Fibroblast of pulmonary artery (primary cell): ENCODE measurements around the gene SMLR1.

Source experiments
- DNase-seq: peaks from one replicate; pipeline ENCODE4 v3.0.0-alpha.2; 2010; ENCODE audit warnings: low read depth
- H3K4me3 ChIP-seq: replicated peaks from 2 replicates; pipeline ENCODE4 v1.5.1; 2011; ENCODE audit warnings: low read depth, mild to moderate bottlenecking, control low read depth, low read length, moderate library complexity
- TF ChIP-seq, protein P1 (sequence below): IDR thresholded peaks from 2 replicates; pipeline ENCODE4 v1.5.1; 2011; ENCODE audit warnings: mild to moderate bottlenecking, control low read depth, low read length, inconsistent platforms; ENCODE audit errors: missing control alignments

SMLR1 gene

DNA sequence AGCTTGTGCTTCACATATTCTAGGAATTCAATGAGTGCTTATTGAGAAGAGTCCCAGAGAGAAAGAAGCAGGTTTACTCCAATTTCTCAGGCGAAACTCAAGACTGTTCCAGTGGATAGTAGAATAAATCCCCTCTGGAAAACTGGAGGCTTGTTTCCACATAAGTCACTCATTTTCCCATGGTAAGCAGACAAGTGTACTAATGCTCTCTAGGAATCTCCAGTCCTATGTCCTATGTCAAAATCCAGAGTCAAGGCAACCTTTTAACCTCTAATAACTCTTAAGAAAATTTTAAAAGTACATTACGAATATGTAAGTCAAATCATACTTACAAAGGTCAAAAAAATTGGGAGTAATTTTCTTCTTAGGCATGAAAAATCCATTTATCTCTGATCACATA lies 35.2 kb downstream of the SMLR1 start:
- H3K4me3 ChIP-seq = no peak overlapping the region
- TF ChIP-seq, protein P1, sequence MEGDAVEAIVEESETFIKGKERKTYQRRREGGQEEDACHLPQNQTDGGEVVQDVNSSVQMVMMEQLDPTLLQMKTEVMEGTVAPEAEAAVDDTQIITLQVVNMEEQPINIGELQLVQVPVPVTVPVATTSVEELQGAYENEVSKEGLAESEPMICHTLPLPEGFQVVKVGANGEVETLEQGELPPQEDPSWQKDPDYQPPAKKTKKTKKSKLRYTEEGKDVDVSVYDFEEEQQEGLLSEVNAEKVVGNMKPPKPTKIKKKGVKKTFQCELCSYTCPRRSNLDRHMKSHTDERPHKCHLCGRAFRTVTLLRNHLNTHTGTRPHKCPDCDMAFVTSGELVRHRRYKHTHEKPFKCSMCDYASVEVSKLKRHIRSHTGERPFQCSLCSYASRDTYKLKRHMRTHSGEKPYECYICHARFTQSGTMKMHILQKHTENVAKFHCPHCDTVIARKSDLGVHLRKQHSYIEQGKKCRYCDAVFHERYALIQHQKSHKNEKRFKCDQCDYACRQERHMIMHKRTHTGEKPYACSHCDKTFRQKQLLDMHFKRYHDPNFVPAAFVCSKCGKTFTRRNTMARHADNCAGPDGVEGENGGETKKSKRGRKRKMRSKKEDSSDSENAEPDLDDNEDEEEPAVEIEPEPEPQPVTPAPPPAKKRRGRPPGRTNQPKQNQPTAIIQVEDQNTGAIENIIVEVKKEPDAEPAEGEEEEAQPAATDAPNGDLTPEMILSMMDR = no peak
- DNase-seq = no peak

DNA sequence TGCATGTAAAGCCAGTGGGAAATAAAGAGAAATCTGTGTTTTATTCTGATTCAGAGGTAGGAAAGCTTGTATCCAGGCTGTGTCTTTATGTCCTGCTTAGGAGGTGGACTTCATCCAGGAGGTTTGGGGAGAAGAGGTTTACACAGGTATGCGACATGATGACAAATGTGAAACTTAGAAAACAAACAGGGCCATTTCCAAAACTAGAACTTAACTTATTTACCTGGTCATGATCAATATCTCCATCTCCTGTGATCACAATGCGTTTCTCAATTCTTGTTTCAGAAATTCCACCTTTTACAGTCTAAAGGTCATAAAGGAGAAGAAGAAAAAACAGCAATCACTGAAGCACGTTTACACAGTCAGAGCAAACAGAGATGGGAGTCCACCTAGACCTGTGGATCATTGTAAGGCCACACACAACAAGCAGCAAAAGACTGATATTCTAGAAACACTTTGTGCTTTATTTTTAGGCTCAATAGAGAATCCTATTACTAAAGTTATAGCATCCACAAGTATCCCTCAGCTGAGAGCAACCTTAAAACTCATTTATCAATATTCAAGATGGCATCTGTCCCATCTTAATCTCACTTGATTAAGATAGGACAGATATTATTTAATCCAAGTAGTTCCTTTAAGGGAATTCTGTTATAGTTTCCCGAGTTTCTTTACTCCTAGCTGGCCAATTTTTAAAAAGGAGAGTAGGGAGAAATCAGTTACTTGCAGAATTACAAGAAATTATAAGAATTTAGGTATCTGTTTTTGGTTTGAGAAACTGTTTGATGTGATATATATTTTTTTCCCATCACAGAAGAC lies 36.4 kb downstream of the SMLR1 start:
- H3K4me3 ChIP-seq = no peak overlapping the region

DNA sequence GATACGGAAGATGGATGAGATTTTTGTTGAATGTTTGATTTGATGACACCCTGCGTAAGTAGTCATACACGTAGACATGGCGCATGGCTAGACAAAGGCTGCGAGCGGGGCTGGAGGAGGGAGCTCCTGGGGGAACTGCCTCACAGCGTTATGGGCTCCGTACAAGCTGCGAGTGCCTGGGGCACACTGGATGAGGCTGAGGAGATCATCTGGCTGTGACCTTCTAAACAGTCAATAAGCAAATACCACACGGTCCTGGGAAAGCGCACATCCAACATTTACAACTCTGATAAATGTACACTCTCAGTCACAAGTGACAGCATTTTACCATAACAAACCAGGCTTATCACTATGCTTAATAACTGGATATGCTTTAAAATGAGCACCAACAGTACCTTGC lies 37.1 kb downstream of the SMLR1 start:
- no peak for DNase-seq
- TF ChIP-seq, protein P1 = no peak
- no peak overlapping the region for H3K4me3 ChIP-seq

More for the DNA sequence above, 36.4 kb downstream of the SMLR1 start:
- TF ChIP-seq, protein P1 = no peak
- no peak for DNase-seq

DNA sequence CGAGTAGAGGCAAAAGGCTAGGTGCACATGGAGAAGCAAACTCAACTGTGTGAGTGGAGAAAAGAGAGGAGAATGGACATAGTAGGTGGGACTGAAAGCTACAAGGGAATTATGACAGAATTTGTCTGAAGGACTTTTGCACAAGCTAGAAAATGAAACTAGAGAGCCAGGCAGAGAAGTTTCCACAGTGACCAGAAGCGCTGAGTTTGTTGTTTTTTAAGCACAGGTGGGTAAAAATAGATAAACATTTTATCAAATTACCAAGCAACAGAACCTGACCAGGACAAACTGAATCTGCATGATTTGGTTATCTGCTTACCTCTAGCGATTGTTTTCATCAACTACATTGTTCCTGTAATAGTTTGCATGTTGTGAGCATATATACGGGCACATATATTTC lies 38.6 kb downstream of the SMLR1 start:
- TF ChIP-seq, protein P1 = no peak
- no peak overlapping the region for H3K4me3 ChIP-seq
- no peak for DNase-seq

DNA sequence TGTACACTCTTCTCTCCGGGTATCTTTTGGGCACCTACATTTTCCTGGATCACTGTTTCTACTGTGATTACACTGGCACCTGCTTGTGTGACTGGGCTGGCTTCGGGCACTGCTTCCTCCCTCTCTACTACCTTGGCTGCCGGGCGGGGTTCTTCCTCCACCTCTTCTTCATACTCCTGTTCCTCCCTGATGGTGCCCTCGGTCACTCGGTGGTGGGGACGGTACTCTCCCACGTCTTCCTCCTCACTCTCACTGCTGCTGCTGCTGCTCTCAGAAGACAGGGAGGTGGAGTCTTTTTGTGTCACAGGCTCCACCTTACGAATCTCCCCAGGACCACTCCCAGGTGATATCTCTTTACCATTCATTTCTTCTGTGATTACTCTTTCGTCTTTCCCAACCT lies 42.5 kb downstream of the SMLR1 start:
- TF ChIP-seq, protein P1 = no peak
- H3K4me3 ChIP-seq = no peak overlapping the region
- DNase-seq = no peak

DNA sequence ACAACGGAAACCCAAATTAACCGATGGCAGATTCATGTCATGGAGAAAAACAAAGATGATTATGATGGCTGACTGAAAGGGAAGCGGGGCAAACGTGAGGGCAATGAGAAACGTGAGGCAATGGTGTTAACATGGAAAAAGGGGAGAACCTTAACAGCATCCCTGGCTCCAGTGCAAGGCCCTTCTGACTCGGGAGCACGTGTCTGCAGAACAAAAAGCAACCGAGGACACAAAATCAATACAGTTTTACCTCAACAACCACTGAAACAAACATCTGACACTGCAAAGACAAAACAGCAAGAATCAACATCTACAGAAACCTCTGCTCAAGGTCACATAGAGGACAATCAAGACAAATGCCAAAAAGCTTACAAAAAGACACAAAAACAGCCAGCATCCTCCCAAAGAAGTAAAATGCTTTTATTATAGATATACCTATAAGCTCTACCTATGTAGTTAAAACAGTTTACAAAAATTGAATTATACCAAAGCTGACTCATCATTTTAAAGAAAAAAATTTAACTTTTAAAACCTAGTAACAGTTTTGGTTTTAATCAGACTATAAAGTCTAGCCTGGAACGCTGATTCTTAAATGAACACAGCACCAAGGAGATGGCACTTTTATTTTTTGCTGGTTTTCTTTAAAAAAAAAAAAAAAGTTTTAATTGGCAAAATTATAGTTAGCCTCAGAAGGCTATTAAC lies 43.1 kb downstream of the SMLR1 start:
- no peak overlapping the region for H3K4me3 ChIP-seq
- no peak for DNase-seq
- TF ChIP-seq, protein P1 = no peak
